IPS-20b (cell line): ENCODE results near the gene CAPN11.
A peak's percentile ranks its signal among the peaks of the same experiment; 100 is the strongest.

Experiments used
- H3K27ac ChIP-seq: one replicate; pipeline ENCODE4 v1.5.1; 2013; ENCODE audit warnings: low read length
- H3K27me3 ChIP-seq: 2 replicates; pipeline ENCODE4 v1.6.1; 2013; ENCODE audit warnings: mild to moderate bottlenecking, low read length, inconsistent platforms; ENCODE audit not compliant: insufficient read depth
- H3K36me3 ChIP-seq: 2 replicates; pipeline ENCODE4 v1.6.1; 2013; ENCODE audit warnings: low read depth, mild to moderate bottlenecking, inconsistent platforms, low read length, moderate library complexity; ENCODE audit not compliant: insufficient read depth
- H3K4me1 ChIP-seq: 2 replicates; pipeline ENCODE4 v1.6.1; 2013; ENCODE audit warnings: mild to moderate bottlenecking, control low read depth, inconsistent platforms, low read length, moderate library complexity; ENCODE audit not compliant: insufficient read depth
- H3K4me3 ChIP-seq: 2 replicates; pipeline ENCODE4 v1.5.1; 2013; ENCODE audit warnings: mild to moderate bottlenecking, low read length, inconsistent platforms
- H3K9ac ChIP-seq: 2 replicates; pipeline ENCODE4 v1.6.1; 2013; ENCODE audit warnings: low read depth, mild to moderate bottlenecking, inconsistent platforms, low read length, moderate library complexity
- H3K9me3 ChIP-seq: 2 replicates; pipeline ENCODE4 v1.6.1; 2013; ENCODE audit warnings: mild to moderate bottlenecking, low read depth, low read length, inconsistent platforms; ENCODE audit not compliant: insufficient read depth

CAPN11 gene

DNA sequence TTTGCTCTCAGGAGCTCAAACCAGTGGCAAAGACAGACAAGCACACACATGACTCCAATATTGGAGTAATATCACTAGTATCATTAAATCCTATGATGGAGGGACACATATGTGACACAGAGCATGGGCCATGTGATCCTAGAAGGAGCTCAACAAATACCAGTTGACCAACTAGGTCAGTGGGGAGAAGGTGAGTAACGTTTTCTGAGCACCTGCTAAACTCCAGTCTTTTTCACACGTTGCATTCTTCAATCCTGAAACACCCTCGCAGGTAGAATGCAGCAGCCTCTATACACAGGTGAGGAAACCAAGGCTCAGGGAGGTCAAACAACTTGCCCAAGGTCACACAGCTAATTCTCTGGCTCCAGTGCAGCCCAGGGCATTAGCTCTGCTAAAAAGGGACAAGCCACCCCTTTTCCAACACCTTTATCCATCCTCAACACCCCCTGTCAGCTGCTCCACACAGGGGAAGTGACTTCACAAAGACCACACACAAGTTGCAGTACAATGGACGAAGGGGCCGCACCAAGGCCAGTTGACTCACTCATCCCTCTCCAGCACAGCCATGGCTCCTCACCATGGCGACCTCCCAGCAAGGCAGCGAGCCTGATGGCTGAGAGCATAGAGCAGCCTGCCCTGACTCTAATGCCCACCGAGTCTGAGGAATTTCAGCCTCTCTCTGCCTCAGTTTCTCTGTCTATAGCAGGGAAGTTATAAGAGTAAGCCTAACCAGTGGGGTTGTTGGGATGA, 4.4 kb downstream of the CAPN11 start:
- H3K9me3 ChIP-seq, result no peaks in the 10 kb centered on the region
- H3K4me3 ChIP-seq, result no peak overlapping the region
- H3K4me1 ChIP-seq, result peaks cover 4% of the 10 kb centered on the region; the same call in 1 of the 2 replicates
- H3K27ac ChIP-seq, result no peak overlapping the region
- H3K9ac ChIP-seq, result no peak overlapping the region
- no peaks in the 10 kb centered on the region for H3K36me3 ChIP-seq
- no peaks in the 10 kb centered on the region for H3K27me3 ChIP-seq

GRCh38 chr6:44166116-44166515, 7.5 kb downstream of the CAPN11 start:
- peaks cover 4% of the 10 kb centered on the region; the same call in 1 of the 2 replicates for H3K4me1 ChIP-seq
- peak overlapping the region; percentile 13; the same call in 1 of the 2 replicates for H3K4me3 ChIP-seq
- H3K27ac ChIP-seq, result no peak overlapping the region
- peaks cover 4% of the 10 kb centered on the region; the same call in 1 of the 2 replicates for H3K27me3 ChIP-seq
- peak overlapping the region; percentile 40; the same call in 1 of the 2 replicates for H3K9ac ChIP-seq
- H3K9me3 ChIP-seq, result no peaks in the 10 kb centered on the region
- no peaks in the 10 kb centered on the region for H3K36me3 ChIP-seq

- peaks cover 5% of the 10 kb centered on the region; the same call in 1 of the 2 replicates for H3K27me3 ChIP-seq
- no peaks in the 10 kb centered on the region for H3K36me3 ChIP-seq
- no peaks in the 10 kb centered on the region for H3K9me3 ChIP-seq
- no peak overlapping the region for H3K27ac ChIP-seq
- H3K4me3 ChIP-seq, result peak overlapping the region; percentile 13; the same call in 1 of the 2 replicates
- H3K9ac ChIP-seq, result peak overlapping the region; percentile 40; the same call in 1 of the 2 replicates
- H3K4me1 ChIP-seq, result peaks cover 4% of the 10 kb centered on the region; the same call in 1 of the 2 replicates
These were observed 8.1 kb downstream of the CAPN11 start for GRCh38 chr6:44166591-44167184.

DNA sequence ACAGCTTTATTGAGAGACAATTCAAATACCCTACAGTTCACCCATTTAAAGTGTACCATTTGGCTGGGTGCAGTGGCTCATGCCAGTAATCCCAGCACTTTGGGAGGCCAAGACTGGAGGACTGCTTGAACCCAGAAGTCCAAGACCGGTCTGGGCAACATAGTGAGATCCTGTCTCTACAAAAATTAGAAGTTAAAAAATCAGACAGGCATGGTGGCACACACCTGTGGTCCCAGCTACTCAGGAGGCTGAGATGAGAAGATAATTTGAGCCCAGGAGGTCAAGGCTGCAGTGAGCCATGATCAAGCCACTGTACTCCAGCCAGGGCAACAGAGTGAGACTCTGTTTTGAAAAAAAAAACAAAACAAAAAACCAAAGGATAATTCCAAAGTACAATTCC, 8.9 kb downstream of the CAPN11 start:
- H3K4me3 ChIP-seq, result no peak overlapping the region
- peaks cover 5% of the 10 kb centered on the region; the same call in 1 of the 2 replicates for H3K27me3 ChIP-seq
- H3K9me3 ChIP-seq, result no peaks in the 10 kb centered on the region
- H3K27ac ChIP-seq, result no peak overlapping the region
- no peak overlapping the region for H3K9ac ChIP-seq
- no peaks in the 10 kb centered on the region for H3K36me3 ChIP-seq
- peaks cover 4% of the 10 kb centered on the region; the same call in 1 of the 2 replicates for H3K4me1 ChIP-seq

DNA sequence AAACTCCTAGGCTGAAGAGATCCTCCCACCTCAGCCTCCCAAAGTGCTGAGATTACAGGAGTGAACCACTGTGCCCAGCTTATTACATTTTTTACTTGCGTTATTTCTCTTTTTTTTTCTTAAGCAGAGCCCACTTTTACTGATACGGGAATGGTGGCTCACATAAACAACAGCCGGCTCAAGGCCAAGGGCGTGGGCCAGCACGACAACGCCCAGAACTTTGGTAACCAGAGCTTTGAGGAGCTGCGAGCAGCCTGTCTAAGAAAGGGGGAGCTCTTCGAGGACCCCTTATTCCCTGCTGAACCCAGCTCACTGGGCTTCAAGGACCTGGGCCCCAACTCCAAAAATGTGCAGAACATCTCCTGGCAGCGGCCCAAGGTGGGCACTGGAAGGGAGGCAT, 10.5 kb downstream of the CAPN11 start:
- no peak overlapping the region for H3K9ac ChIP-seq
- no peaks in the 10 kb centered on the region for H3K9me3 ChIP-seq
- peaks cover 5% of the 10 kb centered on the region; the same call in 1 of the 2 replicates for H3K27me3 ChIP-seq
- no peaks in the 10 kb centered on the region for H3K36me3 ChIP-seq
- no peak overlapping the region for H3K4me3 ChIP-seq
- H3K4me1 ChIP-seq, result peaks cover 4% of the 10 kb centered on the region; the same call in 1 of the 2 replicates
- no peak overlapping the region for H3K27ac ChIP-seq

DNA sequence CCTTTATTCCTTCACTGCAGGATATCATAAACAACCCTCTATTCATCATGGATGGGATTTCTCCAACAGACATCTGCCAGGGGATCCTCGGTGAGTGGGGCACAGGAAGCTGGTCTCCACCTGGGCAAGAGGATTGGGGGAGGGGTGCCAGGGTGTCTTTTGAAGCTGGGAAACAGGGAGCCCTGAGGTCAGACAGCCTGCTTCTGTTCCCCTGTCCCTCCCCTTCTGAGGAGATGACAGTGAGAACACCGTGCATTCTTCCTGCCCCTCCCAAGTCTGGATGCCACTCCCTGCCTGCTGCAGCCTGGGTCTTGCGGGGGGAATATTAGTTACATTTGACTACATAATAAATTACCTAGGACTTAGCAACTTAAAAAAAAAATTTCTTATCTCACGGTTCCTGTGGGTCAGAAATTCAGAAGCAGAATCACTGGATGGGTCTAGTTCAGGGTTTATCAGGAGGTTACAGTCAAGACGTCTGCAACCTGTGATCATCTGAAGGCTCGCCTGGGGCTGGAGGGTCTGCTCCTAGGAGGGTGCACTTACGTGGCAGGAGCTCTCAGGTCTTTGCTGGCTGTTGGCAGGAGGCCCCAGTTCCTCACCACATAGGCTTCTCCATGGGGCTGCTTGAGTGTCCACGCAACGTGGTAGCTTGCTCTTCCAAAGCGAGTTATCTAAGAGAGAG, 11.4 kb downstream of the CAPN11 start:
- Histone ChIP-seq H3K4me3 (no peak overlapping the region), H3K36me3 (no peaks in the 10 kb centered on the region), H3K9ac (no peak overlapping the region), H3K27me3 (peaks cover 5% of the 10 kb centered on the region; the same call in 1 of the 2 replicates), H3K27ac (no peak overlapping the region), H3K4me1 (peaks cover 4% of the 10 kb centered on the region; the same call in 1 of the 2 replicates), H3K9me3 (no peaks in the 10 kb centered on the region)

DNA sequence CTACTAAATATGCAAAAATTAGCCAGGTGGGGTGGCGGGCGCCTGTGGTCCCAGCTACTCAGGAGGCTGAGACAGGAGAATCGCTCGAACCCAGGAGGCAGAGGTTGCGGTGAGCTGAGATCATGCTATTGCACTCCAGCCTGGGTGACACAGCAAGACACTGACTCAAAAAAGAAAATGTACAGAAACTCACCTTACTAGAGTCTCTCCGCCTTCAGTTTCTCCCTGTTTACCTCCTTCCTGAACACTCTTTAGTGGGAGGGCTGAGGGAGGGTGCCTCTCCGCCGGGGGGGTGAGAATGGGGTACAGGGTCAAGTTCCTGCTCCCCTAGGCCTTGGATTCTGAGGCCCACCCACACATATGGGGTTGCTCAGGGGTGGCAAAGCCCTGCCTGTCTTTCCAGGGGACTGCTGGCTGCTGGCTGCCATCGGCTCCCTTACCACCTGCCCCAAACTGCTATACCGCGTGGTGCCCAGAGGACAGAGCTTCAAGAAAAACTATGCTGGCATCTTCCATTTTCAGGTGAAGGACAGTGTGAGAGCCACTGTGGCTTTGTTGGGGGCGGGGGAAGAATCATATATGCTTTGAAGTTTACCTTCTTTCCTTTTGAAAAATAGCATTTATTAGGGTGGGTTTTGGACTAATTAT, 13.4 kb downstream of the CAPN11 start:
- Histone ChIP-seq H3K27ac (no peak overlapping the region), H3K9me3 (no peaks in the 10 kb centered on the region), H3K36me3 (no peaks in the 10 kb centered on the region), H3K9ac (no peak overlapping the region), H3K4me1 (peaks cover under 1% of the 10 kb centered on the region; the same call in 1 of the 2 replicates), H3K27me3 (peaks cover 5% of the 10 kb centered on the region; the same call in 1 of the 2 replicates), H3K4me3 (no peak overlapping the region)

GRCh38 chr6:44172731-44173500, 14.3 kb downstream of the CAPN11 start:
- H3K36me3 ChIP-seq, result no peaks in the 10 kb centered on the region
- no peak overlapping the region for H3K27ac ChIP-seq
- H3K4me1 ChIP-seq, result no peaks in the 10 kb centered on the region
- H3K9me3 ChIP-seq, result no peaks in the 10 kb centered on the region
- no peak overlapping the region for H3K4me3 ChIP-seq
- H3K27me3 ChIP-seq, result peaks cover 5% of the 10 kb centered on the region; the same call in 1 of the 2 replicates
- no peak overlapping the region for H3K9ac ChIP-seq

DNA sequence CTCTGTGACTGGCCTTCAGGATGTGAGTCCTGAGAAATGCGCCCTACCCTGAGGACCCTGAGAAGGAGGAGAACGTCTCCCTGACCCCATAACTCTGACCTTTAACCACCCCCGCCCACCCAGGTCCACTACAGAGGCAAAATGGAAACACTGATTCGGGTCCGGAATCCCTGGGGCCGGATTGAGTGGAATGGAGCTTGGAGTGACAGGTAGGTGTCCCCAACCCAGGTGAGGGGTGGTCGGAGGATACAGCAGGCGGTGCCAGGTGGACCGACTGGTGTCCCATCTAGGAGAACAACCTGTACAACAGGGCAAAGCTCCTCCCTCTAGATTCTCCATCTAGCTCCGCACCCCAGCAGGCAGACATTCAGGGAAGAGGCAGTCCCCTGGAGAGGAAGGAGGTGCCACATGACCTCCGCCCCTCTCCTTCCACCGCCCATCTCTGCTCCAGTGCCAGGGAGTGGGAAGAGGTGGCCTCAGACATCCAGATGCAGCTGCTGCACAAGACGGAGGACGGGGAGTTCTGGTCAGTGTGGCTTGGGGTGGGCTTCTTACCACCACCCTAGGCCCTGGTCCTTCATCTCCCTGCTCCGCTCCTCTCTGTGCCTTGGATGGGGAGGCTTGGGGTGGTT, 17.6 kb downstream of the CAPN11 start:
- Histone ChIP-seq H3K4me3 (no peak overlapping the region), H3K27ac (no peak overlapping the region), H3K36me3 (no peaks in the 10 kb centered on the region), H3K9ac (no peak overlapping the region), H3K9me3 (no peaks in the 10 kb centered on the region), H3K27me3 (no peaks in the 10 kb centered on the region), H3K4me1 (no peaks in the 10 kb centered on the region)

DNA sequence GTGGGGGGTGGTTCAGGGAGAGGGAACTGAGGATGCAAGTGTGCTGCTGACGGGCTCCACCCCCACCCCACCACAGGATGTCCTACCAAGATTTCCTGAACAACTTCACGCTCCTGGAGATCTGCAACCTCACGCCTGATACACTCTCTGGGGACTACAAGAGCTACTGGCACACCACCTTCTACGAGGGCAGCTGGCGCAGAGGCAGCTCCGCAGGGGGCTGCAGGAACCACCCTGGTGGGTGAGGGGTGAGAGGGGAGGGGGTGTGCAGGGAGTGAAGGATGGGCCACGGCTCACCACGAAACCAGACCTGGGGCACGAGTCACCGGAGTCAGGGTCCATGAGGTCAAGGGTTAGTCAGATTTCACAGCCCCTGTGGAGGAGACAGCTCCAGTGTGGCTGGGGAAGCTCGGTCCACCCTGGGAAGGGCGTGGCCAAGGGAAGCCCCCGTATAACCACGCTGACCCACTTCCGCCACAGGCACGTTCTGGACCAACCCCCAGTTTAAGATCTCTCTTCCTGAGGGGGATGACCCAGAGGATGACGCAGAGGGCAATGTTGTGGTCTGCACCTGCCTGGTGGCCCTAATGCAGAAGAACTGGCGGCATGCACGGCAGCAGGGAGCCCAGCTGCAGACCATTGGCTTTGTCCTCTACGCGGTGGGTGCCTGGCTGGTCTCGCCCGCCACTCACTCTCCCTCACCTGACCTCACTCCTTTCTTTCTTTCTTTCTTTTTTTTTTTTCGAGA, 18.3 kb downstream of the CAPN11 start:
- H3K27ac ChIP-seq, result no peak overlapping the region
- no peak overlapping the region for H3K4me3 ChIP-seq
- H3K9ac ChIP-seq, result no peak overlapping the region
- H3K4me1 ChIP-seq, result no peaks in the 10 kb centered on the region
- H3K36me3 ChIP-seq, result no peaks in the 10 kb centered on the region
- no peaks in the 10 kb centered on the region for H3K27me3 ChIP-seq
- H3K9me3 ChIP-seq, result no peaks in the 10 kb centered on the region
